Left renal cortex interstitium (tissue), 4 donors: Measurements from ENCODE around the gene SLC2A6. TPM values are rescaled to one million over a fixed set of nuclear protein-coding genes. Genes with fewer than 3 reads are reported as not detected.

Experiments used
- DNase-seq, 4 donors: peaks; one replicate each; pipeline ENCODE4 v3.0.0-alpha.2; 2013; ENCODE audit warnings: low read depth in 4 of 4, low spot score in 2 of 4, missing footprints in 1 of 4
- polyA plus RNA-seq, 4 donors: library from polyadenylated mRNA; unstranded; fragments of 120-200 nt; gene quantifications; one replicate each; pipeline ENCODE4 v1.2.1, GENCODE V29; 2013; ENCODE audit not compliant: insufficient read length in 4 of 4

Gene SLC2A6
- polyA plus RNA-seq, 4 donors: 0.93 to 1.7 (median 1.7) TPM

GRCh38 chr9:133499132-133499891, 20.4 kb upstream of the SLC2A6 start:
- no peak for DNase-seq

GRCh38 chr9:133496861-133497842, 18.3 kb upstream of the SLC2A6 start:
- no peak for DNase-seq

- DNase-seq: no peak
Measured at GRCh38 chr9:133495327-133496293, 16.7 kb upstream of the SLC2A6 start.

GRCh38 chr9:133494636-133495326, 15.9 kb upstream of the SLC2A6 start:
- DNase-seq: no peak

- DNase-seq: no peak
Measured at GRCh38 chr9:133493845-133494540, 15.1 kb upstream of the SLC2A6 start.

- no peak for DNase-seq
Measured at GRCh38 chr9:133493428-133493827, 14.5 kb upstream of the SLC2A6 start.

GRCh38 chr9:133492061-133493021, 13.4 kb upstream of the SLC2A6 start:
- no peak for DNase-seq

- DNase-seq: no peak
Measured at GRCh38 chr9:133491656-133491925, 12.7 kb upstream of the SLC2A6 start.

GRCh38 chr9:133490865-133491655, 12.2 kb upstream of the SLC2A6 start:
- DNase-seq: no peak

GRCh38 chr9:133490201-133490681, 11.3 kb upstream of the SLC2A6 start:
- no peak for DNase-seq

GRCh38 chr9:133489253-133490190, 10.6 kb upstream of the SLC2A6 start:
- DNase-seq: no peak

- DNase-seq: no peak
Measured at GRCh38 chr9:133488686-133489252, 9.9 kb upstream of the SLC2A6 start.

GRCh38 chr9:133487331-133487725, 8.4 kb upstream of the SLC2A6 start:
- DNase-seq: no peak

GRCh38 chr9:133485531-133486260, 6.8 kb upstream of the SLC2A6 start:
- no peak for DNase-seq
